Type B pancreatic cell (in vitro differentiated cells): ENCODE measurements around the gene NRM. TPM values are rescaled to one million over a fixed set of nuclear protein-coding genes. Genes with fewer than 3 reads are reported as not detected.
"Not testable (repeated sequence)": the region's sequence is repeated elsewhere in the genome, so short reads cannot be mapped to it uniquely, and the experiment has no call there.

Experiments used
- DNase-seq: peaks from one replicate; pipeline ENCODE4 v3.0.0; 2021; ENCODE audit warnings: mixed read lengths; ENCODE audit not compliant: unreplicated experiment; ENCODE audit errors: extremely low spot score
- H3K27ac Mint-ChIP-seq: 2 replicates; pipeline ENCODE4 v1.8.0; 2021; ENCODE audit warnings: mild to moderate bottlenecking, mixed read lengths
- H3K27me3 Mint-ChIP-seq: 2 replicates; pipeline ENCODE4 v1.8.0; 2021; ENCODE audit warnings: mixed read lengths
- H3K36me3 Mint-ChIP-seq: 2 replicates; pipeline ENCODE4 v1.8.0; 2021; ENCODE audit warnings: mixed read lengths
- H3K4me1 Mint-ChIP-seq: one replicate; pipeline ENCODE4 v1.8.0; 2021; ENCODE audit warnings: mixed read lengths; ENCODE audit not compliant: unreplicated experiment
- H3K4me3 Mint-ChIP-seq: 2 replicates; pipeline ENCODE4 v1.8.0; 2021; ENCODE audit warnings: mild to moderate bottlenecking, mixed read lengths
- H3K9me3 Mint-ChIP-seq: 2 replicates; pipeline ENCODE4 v1.8.0; 2021; ENCODE audit warnings: mixed read lengths
- total RNA-seq: library from RNA; stranded (reverse); gene quantifications from 2 replicates; pipeline ENCODE4 v1.2.1, GENCODE V29; 2021; ENCODE audit warnings: low replicate concordance
- TF ChIP-seq, protein P1 (sequence below): fragments of 200-600 bp; sonication (generic); conservative IDR thresholded peaks from 2 replicates; pipeline ENCODE4 v1.5.0; 2021; ENCODE audit warnings: antibody characterized with exemption, mild to moderate bottlenecking

Gene NRM
- total RNA-seq, 1 donor from 2014 or later, result 48.9 TPM

- Mint-ChIP-seq H3K9me3 (no peaks in the 10 kb centered on the region), H3K4me1 (no peaks in the 10 kb centered on the region), H3K27ac (no peak overlapping the region), H3K4me3 (no peak overlapping the region), H3K27me3 (no peaks in the 10 kb centered on the region), H3K36me3 (peaks cover 28% of the 10 kb centered on the region)
- DNase-seq, result no peak
- TF ChIP-seq, protein P1, sequence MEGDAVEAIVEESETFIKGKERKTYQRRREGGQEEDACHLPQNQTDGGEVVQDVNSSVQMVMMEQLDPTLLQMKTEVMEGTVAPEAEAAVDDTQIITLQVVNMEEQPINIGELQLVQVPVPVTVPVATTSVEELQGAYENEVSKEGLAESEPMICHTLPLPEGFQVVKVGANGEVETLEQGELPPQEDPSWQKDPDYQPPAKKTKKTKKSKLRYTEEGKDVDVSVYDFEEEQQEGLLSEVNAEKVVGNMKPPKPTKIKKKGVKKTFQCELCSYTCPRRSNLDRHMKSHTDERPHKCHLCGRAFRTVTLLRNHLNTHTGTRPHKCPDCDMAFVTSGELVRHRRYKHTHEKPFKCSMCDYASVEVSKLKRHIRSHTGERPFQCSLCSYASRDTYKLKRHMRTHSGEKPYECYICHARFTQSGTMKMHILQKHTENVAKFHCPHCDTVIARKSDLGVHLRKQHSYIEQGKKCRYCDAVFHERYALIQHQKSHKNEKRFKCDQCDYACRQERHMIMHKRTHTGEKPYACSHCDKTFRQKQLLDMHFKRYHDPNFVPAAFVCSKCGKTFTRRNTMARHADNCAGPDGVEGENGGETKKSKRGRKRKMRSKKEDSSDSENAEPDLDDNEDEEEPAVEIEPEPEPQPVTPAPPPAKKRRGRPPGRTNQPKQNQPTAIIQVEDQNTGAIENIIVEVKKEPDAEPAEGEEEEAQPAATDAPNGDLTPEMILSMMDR, result no peak
These were observed 25.6 kb downstream of the NRM start for GRCh38 chr6:30664994-30665767.

GRCh38 chr6:30657922-30658321, 32.9 kb downstream of the NRM start:
- H3K36me3 Mint-ChIP-seq, result peaks cover 22% of the 10 kb centered on the region
- not testable (repeated sequence) for H3K4me3 Mint-ChIP-seq, DNase-seq, H3K27me3 Mint-ChIP-seq, H3K27ac Mint-ChIP-seq, H3K4me1 Mint-ChIP-seq, H3K9me3 Mint-ChIP-seq

- H3K27me3 Mint-ChIP-seq, result no peaks in the 10 kb centered on the region
These were observed 33.3 kb downstream of the NRM start for GRCh38 chr6:30657454-30657853.

GRCh38 chr6:30656513-30656912, 34.3 kb downstream of the NRM start:
- H3K9me3 Mint-ChIP-seq, result no peaks in the 10 kb centered on the region
- H3K27ac Mint-ChIP-seq, result no peak overlapping the region
- H3K36me3 Mint-ChIP-seq, result peaks cover 15% of the 10 kb centered on the region

More at GRCh38 chr6:30657454-30657853, 33.3 kb downstream of the NRM start:
- Mint-ChIP-seq H3K4me1 (no peaks in the 10 kb centered on the region), H3K36me3 (peaks cover 20% of the 10 kb centered on the region), H3K9me3 (no peaks in the 10 kb centered on the region), H3K27ac (no peak overlapping the region), H3K4me3 (no peak overlapping the region)
- no peak for DNase-seq
- TF ChIP-seq, protein P1, result no peak

DNA sequence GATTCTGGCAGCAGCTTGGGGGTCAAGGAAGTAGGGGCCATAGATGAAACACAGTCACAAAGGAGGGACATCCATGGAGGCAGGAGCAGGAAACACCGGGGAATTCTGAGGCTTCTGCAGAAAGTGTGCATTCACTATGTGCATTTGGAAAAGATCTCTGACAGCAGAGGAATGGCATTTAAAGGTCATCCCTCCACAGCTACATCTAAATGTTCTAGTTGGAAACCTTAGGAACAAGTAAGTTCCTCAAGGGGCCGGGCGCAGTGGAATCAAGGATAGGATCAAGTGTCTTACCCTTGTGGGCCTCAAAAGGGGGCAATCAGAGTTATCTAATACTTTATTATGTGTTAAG, 35.1 kb downstream of the NRM start:
- Mint-ChIP-seq H3K9me3 (no peaks in the 10 kb centered on the region), H3K36me3 (peaks cover 18% of the 10 kb centered on the region), H3K27me3 (no peaks in the 10 kb centered on the region), H3K27ac (no peak overlapping the region), H3K4me3 (no peak overlapping the region), H3K4me1 (no peaks in the 10 kb centered on the region)
- no peak for DNase-seq
- TF ChIP-seq, protein P1, result no peak

More at GRCh38 chr6:30656513-30656912, 34.3 kb downstream of the NRM start:
- no peak for DNase-seq
- Mint-ChIP-seq H3K27me3 (no peaks in the 10 kb centered on the region), H3K4me1 (no peaks in the 10 kb centered on the region), H3K4me3 (no peak overlapping the region)
- TF ChIP-seq, protein P1, result no peak

DNA sequence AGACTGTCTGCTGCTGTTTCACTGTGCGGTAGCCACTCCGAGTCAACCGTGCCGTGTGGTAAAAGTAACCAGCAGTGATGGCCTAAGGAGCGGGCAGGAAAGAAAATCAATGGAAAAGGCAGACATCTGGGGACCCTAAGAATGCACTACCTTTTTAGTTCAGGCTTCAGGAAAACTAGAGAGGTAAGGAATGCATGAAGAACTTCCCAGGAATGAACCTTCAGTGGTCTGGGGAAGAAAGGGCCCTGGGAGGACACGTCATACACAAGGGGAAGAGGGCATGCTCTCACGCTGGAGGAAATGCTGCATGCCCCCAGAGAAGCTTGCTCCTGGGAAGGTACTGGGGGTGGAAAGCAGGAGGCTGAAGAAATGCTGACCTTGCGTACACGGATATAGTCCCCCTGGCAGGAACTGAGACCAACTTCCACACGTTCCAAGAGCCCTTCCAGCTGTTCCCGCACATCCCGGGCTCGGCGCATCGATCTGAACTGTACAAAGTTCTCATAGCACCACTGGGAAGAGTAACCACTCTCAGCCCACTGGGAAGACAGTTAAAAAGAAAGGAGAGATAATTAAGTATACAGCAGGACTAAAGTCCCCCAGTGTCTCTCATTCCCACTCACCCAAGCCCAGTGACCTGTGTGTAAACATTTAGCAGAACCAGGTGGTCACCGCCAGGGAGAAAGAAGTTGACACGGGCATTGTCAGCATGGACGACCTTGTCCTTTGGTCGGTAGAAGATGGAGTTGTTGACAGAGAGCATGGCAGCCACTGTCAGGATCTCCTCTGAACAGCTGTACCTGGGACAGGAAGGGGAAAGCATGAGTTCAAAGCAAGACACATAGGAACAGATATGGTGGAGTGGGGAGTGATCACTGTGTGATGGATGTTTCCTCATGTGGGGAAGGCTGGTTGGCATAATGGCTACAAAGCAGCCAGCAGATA, 35.7 kb downstream of the NRM start:
- TF ChIP-seq, protein P1, result no peak
- H3K9me3 Mint-ChIP-seq, result no peaks in the 10 kb centered on the region
- no peaks in the 10 kb centered on the region for H3K4me1 Mint-ChIP-seq
- no peaks in the 10 kb centered on the region for H3K27me3 Mint-ChIP-seq
- H3K27ac Mint-ChIP-seq, result no peak overlapping the region
- peaks cover 18% of the 10 kb centered on the region for H3K36me3 Mint-ChIP-seq
- H3K4me3 Mint-ChIP-seq, result no peak overlapping the region
- DNase-seq, result no peak
